Endothelial cell of umbilical vein (primary cell): ENCODE results near the gene ABCC4. TPM values are rescaled to one million over a fixed set of nuclear protein-coding genes. Genes with fewer than 3 reads are reported as not detected.

Experiments used
- BruUV-seq: library from RNA; stranded (reverse); fragments of 400-500 nt; replicated peaks from 2 replicates; lab custom pipeline; 2021; lab: Mats Ljungman, UMichigan
- CTCF ChIA-PET: fragments of 300-600, 350-600 bp; sonication (Branson Sonifier 250); formaldehyde crosslinking; loops from one replicate; lab custom pipeline; 2021; ENCODE audit warnings: antibody characterized with exemption, inconsistent platforms; lab: Charles Lee
- POLR2A ChIA-PET: fragments of 300-600, 350-600 bp; sonication (Branson Sonifier 250); formaldehyde crosslinking; loops from one replicate; lab custom pipeline; 2021; ENCODE audit warnings: antibody characterized with exemption, inconsistent platforms; lab: Charles Lee
- DNase-seq: peaks from one replicate; pipeline ENCODE4 v3.0.0-alpha.2; 2011; ENCODE audit warnings: low read depth, low spot score
- FAIRE-seq: peaks from 2 replicates; lab custom pipeline; 2011; peaks lifted over from hg19 to GRCh38; lab: Jason Lieb, UNC
- H2AFZ ChIP-seq: 2 replicates; pipeline ENCODE4 v1.6.0; 2012; ENCODE audit warnings: low read depth, low read length, control low read depth, inconsistent platforms
- H3K27ac ChIP-seq: 2 replicates; pipeline ENCODE4 v1.5.1; 2011; ENCODE audit warnings: low read depth, mild to moderate bottlenecking, control low read depth, low read length, moderate library complexity; ENCODE audit not compliant: insufficient read depth
- H3K27me3 ChIP-seq, 2 experiments: 2 replicates each; pipeline versions ENCODE4 v1.6.0 to v1.6.1; 2011; ENCODE audit warnings: low read length in 2 of 2, mixed read lengths in 1 of 2; ENCODE audit not compliant: control insufficient read depth in 2 of 2, insufficient read depth in 2 of 2
- H3K36me3 ChIP-seq, 2 experiments: 2 replicates in 1 of 2; 3 replicates in 1 of 2; pipeline ENCODE4 v1.5.1; 2011; ENCODE audit warnings: low read length in 2 of 2, mild to moderate bottlenecking in 1 of 2, moderate library complexity in 1 of 2; ENCODE audit not compliant: control insufficient read depth in 2 of 2, insufficient read depth in 2 of 2; ENCODE audit errors: extremely low read depth in 1 of 2
- H3K4me1 ChIP-seq: 3 replicates; pipeline ENCODE4 v1.5.1; 2011; ENCODE audit warnings: mild to moderate bottlenecking, low read length; ENCODE audit not compliant: control insufficient read depth, insufficient read depth; ENCODE audit errors: extremely low read depth
- H3K4me2 ChIP-seq: 2 replicates; pipeline ENCODE4 v1.6.1; 2011; ENCODE audit warnings: low read length, control low read depth, mixed read lengths; ENCODE audit not compliant: insufficient read depth
- H3K4me3 ChIP-seq, 3 experiments: fragments of 200-600 bp in 1 of 3; sonication (generic), shearing (Covaris generic) in 1 of 3; replicated peaks in 1 of 3; 2 replicates each; pipeline ENCODE4 v1.5.1; 2011 to 2016; ENCODE audit warnings: control low read depth in 3 of 3, low read length in 3 of 3, mild to moderate bottlenecking in 2 of 3, inconsistent platforms in 1 of 3, low read depth in 1 of 3, moderate library complexity in 1 of 3; ENCODE audit not compliant: insufficient read depth in 1 of 3
- H3K79me2 ChIP-seq: 2 replicates; pipeline ENCODE4 v1.6.0; 2012; ENCODE audit warnings: low read length, inconsistent platforms; ENCODE audit not compliant: control insufficient read depth, insufficient read depth
- H3K9ac ChIP-seq: replicated peaks from 2 replicates; pipeline ENCODE3; 2011; ENCODE audit warnings: low read length, control low read depth; ENCODE audit not compliant: insufficient read depth; ENCODE audit errors: extremely low read depth
- H3K9me1 ChIP-seq: replicated peaks from 3 replicates; pipeline ENCODE4 v1.6.0; 2011; ENCODE audit warnings: mild to moderate bottlenecking, low read length; ENCODE audit not compliant: control insufficient read depth, insufficient read depth; ENCODE audit errors: extremely low read depth
- H3K9me3 ChIP-seq: replicated peaks from 2 replicates; pipeline ENCODE4 v1.5.1; 2012; ENCODE audit warnings: low read length, inconsistent platforms; ENCODE audit not compliant: control insufficient read depth, insufficient read depth
- H4K20me1 ChIP-seq: replicated peaks from 2 replicates; pipeline ENCODE3; 2011; ENCODE audit warnings: mild to moderate bottlenecking, low read length; ENCODE audit not compliant: control insufficient read depth, insufficient read depth; ENCODE audit errors: extremely low read depth
- CTCF ChIP-seq, 2 donors: IDR thresholded peaks; 1 replicate in 1 of 2; 2 replicates in 1 of 2; pipeline ENCODE4 v1.5.1; 2011; ENCODE audit warnings: low read length in 2 of 2, mild to moderate bottlenecking in 2 of 2, moderate library complexity in 2 of 2, control low read depth in 1 of 2, inconsistent platforms in 1 of 2, low read depth in 1 of 2; ENCODE audit not compliant: insufficient read depth in 1 of 2; ENCODE audit errors: extremely low read depth in 1 of 2
- EZH2 ChIP-seq: IDR thresholded peaks from 2 replicates; pipeline ENCODE4 v1.6.1; 2012; ENCODE audit warnings: borderline replicate concordance, low read depth, mild to moderate bottlenecking, moderate library complexity, low read length, inconsistent platforms; ENCODE audit not compliant: severe bottlenecking
- FOS ChIP-seq: IDR thresholded peaks from 2 replicates; pipeline ENCODE4 v1.6.1; 2011; ENCODE audit warnings: mild to moderate bottlenecking, low read length, moderate library complexity, borderline replicate concordance; ENCODE audit not compliant: insufficient read depth
- GATA2 ChIP-seq: IDR thresholded peaks from 2 replicates; pipeline ENCODE4 v1.7.0; 2011; ENCODE audit warnings: low read depth, mild to moderate bottlenecking, moderate library complexity, mixed read lengths, low read length; ENCODE audit not compliant: insufficient read length, insufficient read depth
- JUN ChIP-seq: IDR thresholded peaks from 2 replicates; pipeline ENCODE4 v1.6.1; 2011; ENCODE audit warnings: borderline replicate concordance, low read depth; ENCODE audit not compliant: insufficient read length, insufficient read depth
- MAX ChIP-seq: IDR thresholded peaks from 2 replicates; pipeline ENCODE4 v1.6.1; 2011; ENCODE audit not compliant: insufficient read depth, insufficient read length
- MYC ChIP-seq: IDR thresholded peaks from one replicate; pipeline ENCODE4 v1.6.1; 2011; ENCODE audit warnings: mild to moderate bottlenecking, low read depth, low read length
- POLR2A ChIP-seq: IDR thresholded peaks from 2 replicates; pipeline ENCODE4 v1.6.1; 2012; ENCODE audit warnings: low read depth, mild to moderate bottlenecking, control low read depth, low read length
- POLR2AphosphoS5 ChIP-seq: IDR thresholded peaks from 2 replicates; pipeline ENCODE4 v1.6.1; 2012; ENCODE audit warnings: low read depth, mild to moderate bottlenecking, control low read depth, low read length, moderate library complexity; ENCODE audit not compliant: insufficient read depth
- dilution Hi-C: fragments of 300-500 bp; cut with MboI; formaldehyde crosslinking; loops from one replicate; pipeline ENCODE4 v1.15.0; 2019; ENCODE audit warnings: low sequenced_read_pairs; ENCODE audit not compliant: extremely low pct_ligation_motif_present
- intact Hi-C: fragments of 100-400 bp; cut with micrococcal nuclease; formaldehyde crosslinking; loops from one replicate; pipeline ENCODE4 v1.10.0; 2022
- polyA plus RNA-seq, 4 experiments: library from polyadenylated mRNA; depleted of rRNA in 3 of 4; stranded (reverse) in 3 of 4; unstranded in 1 of 4; fragments of >200 nt; gene quantifications; 2 replicates each; pipeline versions ENCODE4 v1.2.1 to v1.2.3, GENCODE V29; 2011 to 2012; ENCODE audit warnings: missing spikeins in 1 of 4
- total RNA-seq: library from RNA; stranded (reverse); gene quantifications from 2 replicates; pipeline ENCODE4 v1.2.3, GENCODE V29; 2021

Gene ABCC4
- total and polyA plus RNA-seq, 2 donors (not counting 3 experiments of a cell fraction or from before 2014, with no cell fraction given), result 9.2 to 15.9 TPM

- no TSS peak for BruUV-seq
- no peak overlapping the region for H3K4me2 ChIP-seq
- H3K4me1 ChIP-seq, result no peaks in the 10 kb centered on the region
- no peaks in the 10 kb centered on the region for H3K9me1 ChIP-seq
- POLR2A ChIA-PET, result interaction anchor here (0.7 kb wide), 1 partner anchor 47 kb away, joined by 5 read pairs; no protein-coding TSS in a partner anchor
- no peak for FAIRE-seq
- TF ChIP-seq MAX (no peak), JUN (no peak), POLR2A (no peak), EZH2 (no peak), GATA2 (no peak), CTCF (IDR thresholded peaks at IDR 0.05; ENCODE audit: extremely low read depth in 1 of 2, insufficient read depth in 1 of 2, low read depth in 1 of 2, low read length in 2 of 2) (no peak), POLR2AphosphoS5 (no peak), FOS (no peak), MYC (no peak)
- intact Hi-C loops, result no loop called here
- H3K27me3 ChIP-seq, result no peaks in the 10 kb centered on the region
- no peak for DNase-seq
- H3K79me2 ChIP-seq, result no peaks in the 10 kb centered on the region
- CTCF ChIA-PET, result no interaction called here
- H3K9ac ChIP-seq, result no peak overlapping the region
- H2AFZ ChIP-seq, result no peak overlapping the region
- dilution Hi-C loops, result no loop called here
- no peak overlapping the region for H3K4me3 ChIP-seq
- no peaks in the 10 kb centered on the region for H3K36me3 ChIP-seq
- no peaks in the 10 kb centered on the region for H3K9me3 ChIP-seq
- H4K20me1 ChIP-seq, result no peaks in the 10 kb centered on the region
- no peak overlapping the region for H3K27ac ChIP-seq
These were observed 77.2 kb downstream of the ABCC4 start for GRCh38 chr13:95224064-95224463.
